Ishikawa (cell line): ENCODE measurements around the gene IL19.

Experiments
- EGR1 ChIP-seq: IDR thresholded peaks from 2 replicates; pipeline ENCODE4 v1.6.1; 2012
- TAF1 ChIP-seq: IDR thresholded peaks from 2 replicates; pipeline ENCODE4 v1.6.1; 2012; ENCODE audit warnings: low read depth, mild to moderate bottlenecking
- YY1 ChIP-seq: IDR thresholded peaks from 2 replicates; pipeline ENCODE4 v1.6.1; 2012; ENCODE audit warnings: low read depth
- TF ChIP-seq, protein P1 (sequence below): IDR thresholded peaks from 2 replicates; pipeline ENCODE4 v1.6.1; 2012; ENCODE audit warnings: low read depth, mild to moderate bottlenecking
- TF ChIP-seq, protein P2 (sequence below): IDR thresholded peaks from 2 replicates; pipeline ENCODE4 v1.6.1; 2012

DNA sequence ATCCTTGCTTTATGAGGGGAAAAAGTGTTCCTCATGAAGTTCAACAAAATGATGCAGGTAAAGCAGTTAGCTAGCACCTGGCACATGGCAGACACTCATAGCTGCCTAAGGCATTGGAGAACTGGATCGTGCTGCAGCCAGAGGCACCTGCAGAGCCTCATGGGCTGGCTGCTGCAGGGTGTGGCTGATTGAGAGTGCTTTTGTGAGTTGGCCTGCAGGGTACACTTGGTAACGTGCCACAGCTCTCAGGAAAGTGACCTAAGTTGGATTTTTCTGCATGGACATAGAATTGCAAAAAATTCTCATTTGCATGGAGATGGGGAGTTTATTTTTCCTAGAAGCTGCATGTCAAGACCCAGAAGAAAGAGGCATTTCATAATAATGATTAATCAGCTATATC, 63.2 kb downstream of the IL19 start:
- TF ChIP-seq, protein P1, sequence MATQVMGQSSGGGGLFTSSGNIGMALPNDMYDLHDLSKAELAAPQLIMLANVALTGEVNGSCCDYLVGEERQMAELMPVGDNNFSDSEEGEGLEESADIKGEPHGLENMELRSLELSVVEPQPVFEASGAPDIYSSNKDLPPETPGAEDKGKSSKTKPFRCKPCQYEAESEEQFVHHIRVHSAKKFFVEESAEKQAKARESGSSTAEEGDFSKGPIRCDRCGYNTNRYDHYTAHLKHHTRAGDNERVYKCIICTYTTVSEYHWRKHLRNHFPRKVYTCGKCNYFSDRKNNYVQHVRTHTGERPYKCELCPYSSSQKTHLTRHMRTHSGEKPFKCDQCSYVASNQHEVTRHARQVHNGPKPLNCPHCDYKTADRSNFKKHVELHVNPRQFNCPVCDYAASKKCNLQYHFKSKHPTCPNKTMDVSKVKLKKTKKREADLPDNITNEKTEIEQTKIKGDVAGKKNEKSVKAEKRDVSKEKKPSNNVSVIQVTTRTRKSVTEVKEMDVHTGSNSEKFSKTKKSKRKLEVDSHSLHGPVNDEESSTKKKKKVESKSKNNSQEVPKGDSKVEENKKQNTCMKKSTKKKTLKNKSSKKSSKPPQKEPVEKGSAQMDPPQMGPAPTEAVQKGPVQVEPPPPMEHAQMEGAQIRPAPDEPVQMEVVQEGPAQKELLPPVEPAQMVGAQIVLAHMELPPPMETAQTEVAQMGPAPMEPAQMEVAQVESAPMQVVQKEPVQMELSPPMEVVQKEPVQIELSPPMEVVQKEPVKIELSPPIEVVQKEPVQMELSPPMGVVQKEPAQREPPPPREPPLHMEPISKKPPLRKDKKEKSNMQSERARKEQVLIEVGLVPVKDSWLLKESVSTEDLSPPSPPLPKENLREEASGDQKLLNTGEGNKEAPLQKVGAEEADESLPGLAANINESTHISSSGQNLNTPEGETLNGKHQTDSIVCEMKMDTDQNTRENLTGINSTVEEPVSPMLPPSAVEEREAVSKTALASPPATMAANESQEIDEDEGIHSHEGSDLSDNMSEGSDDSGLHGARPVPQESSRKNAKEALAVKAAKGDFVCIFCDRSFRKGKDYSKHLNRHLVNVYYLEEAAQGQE = no peak
- TF ChIP-seq EGR1 = no peak
- no peak for TF ChIP-seq TAF1
- TF ChIP-seq, protein P2, sequence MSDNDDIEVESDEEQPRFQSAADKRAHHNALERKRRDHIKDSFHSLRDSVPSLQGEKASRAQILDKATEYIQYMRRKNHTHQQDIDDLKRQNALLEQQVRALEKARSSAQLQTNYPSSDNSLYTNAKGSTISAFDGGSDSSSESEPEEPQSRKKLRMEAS = no peak
- TF ChIP-seq YY1 = no peak
